ENCODE results near the gene ANKHD1.

Gene ANKHD1

DNA sequence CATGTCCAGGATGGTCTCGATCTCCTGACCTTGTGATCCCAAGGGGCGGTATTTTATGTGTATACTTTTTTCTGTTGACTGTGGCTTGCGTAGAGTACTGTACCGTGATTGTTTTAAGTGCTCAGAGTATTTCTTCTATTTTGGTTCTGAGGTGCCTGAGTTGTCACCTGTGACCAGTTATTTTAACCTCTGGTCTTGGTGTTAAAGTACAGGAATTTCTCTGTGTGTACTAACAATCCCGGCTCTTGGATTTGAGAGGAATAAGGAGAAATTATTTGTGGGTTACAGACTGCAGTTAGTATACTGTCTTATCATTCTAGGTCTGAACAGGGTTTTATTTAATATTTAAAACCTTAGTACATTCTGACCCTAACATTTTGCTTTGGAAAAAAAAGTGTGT lies 2.0 kb downstream of the ANKHD1 start (continued):
- TF ChIP-seq, protein P1, sequence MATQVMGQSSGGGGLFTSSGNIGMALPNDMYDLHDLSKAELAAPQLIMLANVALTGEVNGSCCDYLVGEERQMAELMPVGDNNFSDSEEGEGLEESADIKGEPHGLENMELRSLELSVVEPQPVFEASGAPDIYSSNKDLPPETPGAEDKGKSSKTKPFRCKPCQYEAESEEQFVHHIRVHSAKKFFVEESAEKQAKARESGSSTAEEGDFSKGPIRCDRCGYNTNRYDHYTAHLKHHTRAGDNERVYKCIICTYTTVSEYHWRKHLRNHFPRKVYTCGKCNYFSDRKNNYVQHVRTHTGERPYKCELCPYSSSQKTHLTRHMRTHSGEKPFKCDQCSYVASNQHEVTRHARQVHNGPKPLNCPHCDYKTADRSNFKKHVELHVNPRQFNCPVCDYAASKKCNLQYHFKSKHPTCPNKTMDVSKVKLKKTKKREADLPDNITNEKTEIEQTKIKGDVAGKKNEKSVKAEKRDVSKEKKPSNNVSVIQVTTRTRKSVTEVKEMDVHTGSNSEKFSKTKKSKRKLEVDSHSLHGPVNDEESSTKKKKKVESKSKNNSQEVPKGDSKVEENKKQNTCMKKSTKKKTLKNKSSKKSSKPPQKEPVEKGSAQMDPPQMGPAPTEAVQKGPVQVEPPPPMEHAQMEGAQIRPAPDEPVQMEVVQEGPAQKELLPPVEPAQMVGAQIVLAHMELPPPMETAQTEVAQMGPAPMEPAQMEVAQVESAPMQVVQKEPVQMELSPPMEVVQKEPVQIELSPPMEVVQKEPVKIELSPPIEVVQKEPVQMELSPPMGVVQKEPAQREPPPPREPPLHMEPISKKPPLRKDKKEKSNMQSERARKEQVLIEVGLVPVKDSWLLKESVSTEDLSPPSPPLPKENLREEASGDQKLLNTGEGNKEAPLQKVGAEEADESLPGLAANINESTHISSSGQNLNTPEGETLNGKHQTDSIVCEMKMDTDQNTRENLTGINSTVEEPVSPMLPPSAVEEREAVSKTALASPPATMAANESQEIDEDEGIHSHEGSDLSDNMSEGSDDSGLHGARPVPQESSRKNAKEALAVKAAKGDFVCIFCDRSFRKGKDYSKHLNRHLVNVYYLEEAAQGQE (tag by site-specific recombination; IDR thresholded peaks at IDR 0.05), result no peak
- no peak for TF ChIP-seq BCL11A (tag by site-specific recombination; IDR thresholded peaks at IDR 0.05; ENCODE audit: low read depth)

DNA sequence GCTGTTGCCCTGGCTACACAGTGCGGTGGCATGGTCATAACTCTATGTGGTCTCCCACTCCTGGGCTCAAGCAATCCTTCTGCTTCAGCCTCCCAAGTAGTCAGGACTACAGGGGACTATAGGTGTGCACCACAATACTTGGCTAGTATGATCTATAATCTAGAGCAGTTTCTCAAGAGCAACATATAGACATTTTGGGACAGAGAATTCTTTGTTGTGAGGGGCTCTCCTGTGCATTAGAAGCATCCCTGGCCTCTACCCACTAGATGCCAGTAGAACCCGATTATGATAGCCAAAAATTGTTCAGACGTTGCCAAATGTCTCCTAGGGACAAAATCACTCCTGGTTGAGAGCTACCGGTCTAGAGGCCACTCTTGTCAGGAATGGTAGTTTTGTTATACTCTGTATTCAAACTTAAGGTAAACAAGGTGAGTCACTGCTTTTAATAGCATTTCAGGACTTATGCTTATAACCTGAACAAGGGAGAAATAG lies 7.2 kb downstream of the ANKHD1 start:
- Histone ChIP-seq H3K27ac (ENCODE audit: extremely low read depth, low read depth, low read length) (no peak overlapping the region), H3K4me3 (ENCODE audit: low read depth, low read length) (no peak overlapping the region), H3K9me3 (ENCODE audit: control insufficient read depth, insufficient read depth, low read depth, low read length) (no peaks in the 10 kb centered on the region), H3K4me1 (ENCODE audit: control insufficient read depth, insufficient read depth, low read length) (peaks cover 6% of the 10 kb centered on the region; the same call in 1 of the 2 replicates), H3K36me3 (ENCODE audit: control insufficient read depth in 2 of 2, insufficient read depth in 1 of 2, low read length in 2 of 2) (peaks cover 5 to 21% of the 10 kb centered on the region in 2 experiments)
- POLR2A ChIA-PET, result interaction anchor here (0.6 kb wide), 1 partner anchor 11 kb away, joined by 4 read pairs; no protein-coding TSS in a partner anchor
- CTCF ChIA-PET, result interaction anchor here (1.1 kb wide), 1 partner anchor 10 kb away, joined by 3 read pairs; no protein-coding TSS in a partner anchor
- TF ChIP-seq GLIS1 (tag by site-specific recombination; IDR thresholded peaks at IDR 0.05), result peak; percentile 14; the same call in 1 of the 2 replicates
- TF ChIP-seq, protein P2, sequence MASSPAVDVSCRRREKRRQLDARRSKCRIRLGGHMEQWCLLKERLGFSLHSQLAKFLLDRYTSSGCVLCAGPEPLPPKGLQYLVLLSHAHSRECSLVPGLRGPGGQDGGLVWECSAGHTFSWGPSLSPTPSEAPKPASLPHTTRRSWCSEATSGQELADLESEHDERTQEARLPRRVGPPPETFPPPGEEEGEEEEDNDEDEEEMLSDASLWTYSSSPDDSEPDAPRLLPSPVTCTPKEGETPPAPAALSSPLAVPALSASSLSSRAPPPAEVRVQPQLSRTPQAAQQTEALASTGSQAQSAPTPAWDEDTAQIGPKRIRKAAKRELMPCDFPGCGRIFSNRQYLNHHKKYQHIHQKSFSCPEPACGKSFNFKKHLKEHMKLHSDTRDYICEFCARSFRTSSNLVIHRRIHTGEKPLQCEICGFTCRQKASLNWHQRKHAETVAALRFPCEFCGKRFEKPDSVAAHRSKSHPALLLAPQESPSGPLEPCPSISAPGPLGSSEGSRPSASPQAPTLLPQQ (tag by site-specific recombination; IDR thresholded peaks at IDR 0.05), result no peak
- no peak for TF ChIP-seq ZNF394 (tag by site-specific recombination; IDR thresholded peaks at IDR 0.05; ENCODE audit: borderline replicate concordance)
- no peak for TF ChIP-seq SP2 (tag by site-specific recombination; IDR thresholded peaks at IDR 0.05)
- TF ChIP-seq ZNF521 (tag by site-specific recombination; IDR thresholded peaks at IDR 0.05), result no peak
- TF ChIP-seq ZNF555 (tag by site-specific recombination; conservative IDR thresholded peaks at IDR 0.05), result no peak
- peak; percentile 77 for TF ChIP-seq OSR2 (tag by site-specific recombination; IDR thresholded peaks at IDR 0.05)
- TF ChIP-seq, protein P3, sequence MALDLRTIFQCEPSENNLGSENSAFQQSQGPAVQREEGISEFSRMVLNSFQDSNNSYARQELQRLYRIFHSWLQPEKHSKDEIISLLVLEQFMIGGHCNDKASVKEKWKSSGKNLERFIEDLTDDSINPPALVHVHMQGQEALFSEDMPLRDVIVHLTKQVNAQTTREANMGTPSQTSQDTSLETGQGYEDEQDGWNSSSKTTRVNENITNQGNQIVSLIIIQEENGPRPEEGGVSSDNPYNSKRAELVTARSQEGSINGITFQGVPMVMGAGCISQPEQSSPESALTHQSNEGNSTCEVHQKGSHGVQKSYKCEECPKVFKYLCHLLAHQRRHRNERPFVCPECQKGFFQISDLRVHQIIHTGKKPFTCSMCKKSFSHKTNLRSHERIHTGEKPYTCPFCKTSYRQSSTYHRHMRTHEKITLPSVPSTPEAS (tag by site-specific recombination; IDR thresholded peaks at IDR 0.05), result no peak
- TF ChIP-seq, protein P1 (tag by site-specific recombination; IDR thresholded peaks at IDR 0.05), result no peak
- TF ChIP-seq ZNF416 (tag by site-specific recombination; IDR thresholded peaks at IDR 0.05), result no peak
- no peak for TF ChIP-seq ZNF530 (tag by site-specific recombination; IDR thresholded peaks at IDR 0.05; ENCODE audit: low read depth)
- TF ChIP-seq BCL11B (tag by site-specific recombination; IDR thresholded peaks at IDR 0.05; ENCODE audit: low read depth), result no peak
- no peak for TF ChIP-seq KLF1 (tag by site-specific recombination; IDR thresholded peaks at IDR 0.05)
- no peak for TF ChIP-seq ZFP3 (tag by site-specific recombination; IDR thresholded peaks at IDR 0.05; ENCODE audit: low read depth)
- TF ChIP-seq ZNF350 (tag by site-specific recombination; IDR thresholded peaks at IDR 0.05), result no peak
- no peak for TF ChIP-seq HOXA7 (CRISPR knock-in tag; IDR thresholded peaks at IDR 0.05; ENCODE audit: borderline replicate concordance)
- no peak for TF ChIP-seq ZNF626 (tag by site-specific recombination; IDR thresholded peaks at IDR 0.05)
- peak; percentile 20 for TF ChIP-seq ZNF654 (tag by site-specific recombination; IDR thresholded peaks at IDR 0.05; ENCODE audit: low read depth)
- TF ChIP-seq, protein P4, sequence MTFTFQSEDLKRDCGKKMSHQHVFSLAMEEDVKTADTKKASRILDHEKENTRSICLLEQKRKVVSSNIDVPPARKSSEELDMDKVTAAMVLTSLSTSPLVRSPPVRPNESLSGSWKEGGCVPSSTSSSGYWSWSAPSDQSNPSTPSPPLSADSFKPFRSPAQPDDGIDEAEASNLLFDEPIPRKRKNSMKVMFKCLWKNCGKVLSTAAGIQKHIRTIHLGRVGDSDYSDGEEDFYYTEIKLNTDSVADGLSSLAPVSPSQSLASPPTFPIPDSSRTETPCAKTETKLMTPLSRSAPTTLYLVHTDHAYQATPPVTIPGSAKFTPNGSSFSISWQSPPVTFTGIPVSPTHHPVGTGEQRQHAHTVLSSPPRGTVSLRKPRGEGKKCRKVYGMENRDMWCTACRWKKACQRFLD (tag by site-specific recombination; IDR thresholded peaks at IDR 0.05), result no peak
- TF ChIP-seq, protein P5, sequence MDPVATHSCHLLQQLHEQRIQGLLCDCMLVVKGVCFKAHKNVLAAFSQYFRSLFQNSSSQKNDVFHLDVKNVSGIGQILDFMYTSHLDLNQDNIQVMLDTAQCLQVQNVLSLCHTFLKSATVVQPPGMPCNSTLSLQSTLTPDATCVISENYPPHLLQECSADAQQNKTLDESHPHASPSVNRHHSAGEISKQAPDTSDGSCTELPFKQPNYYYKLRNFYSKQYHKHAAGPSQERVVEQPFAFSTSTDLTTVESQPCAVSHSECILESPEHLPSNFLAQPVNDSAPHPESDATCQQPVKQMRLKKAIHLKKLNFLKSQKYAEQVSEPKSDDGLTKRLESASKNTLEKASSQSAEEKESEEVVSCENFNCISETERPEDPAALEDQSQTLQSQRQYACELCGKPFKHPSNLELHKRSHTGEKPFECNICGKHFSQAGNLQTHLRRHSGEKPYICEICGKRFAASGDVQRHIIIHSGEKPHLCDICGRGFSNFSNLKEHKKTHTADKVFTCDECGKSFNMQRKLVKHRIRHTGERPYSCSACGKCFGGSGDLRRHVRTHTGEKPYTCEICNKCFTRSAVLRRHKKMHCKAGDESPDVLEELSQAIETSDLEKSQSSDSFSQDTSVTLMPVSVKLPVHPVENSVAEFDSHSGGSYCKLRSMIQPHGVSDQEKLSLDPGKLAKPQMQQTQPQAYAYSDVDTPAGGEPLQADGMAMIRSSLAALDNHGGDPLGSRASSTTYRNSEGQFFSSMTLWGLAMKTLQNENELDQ (tag by site-specific recombination; IDR thresholded peaks at IDR 0.05; ENCODE audit: low read depth), result no peak
- TF ChIP-seq ZNF433 (tag by site-specific recombination; IDR thresholded peaks at IDR 0.05; ENCODE audit: low read depth), result no peak
- TF ChIP-seq ZNF558 (tag by site-specific recombination; IDR thresholded peaks at IDR 0.05), result no peak

Measured in HEK293 (cell line).